A673 (cell line): ENCODE data around the gene TOP2A. TPM values are rescaled to one million over a fixed set of nuclear protein-coding genes. Genes with fewer than 3 reads are reported as not detected.
"Not testable (repeated sequence)": the region's sequence is repeated elsewhere in the genome, so short reads cannot be mapped to it uniquely, and the experiment has no call there.

Experiments used
- BruUV-seq: library from RNA; stranded (reverse); fragments of 400-500 nt; replicated peaks from 2 replicates; lab custom pipeline; 2021; lab: Mats Ljungman, UMichigan
- CTCF ChIA-PET: fragments of 300-600 bp; sonication (Branson Sonifier 250); formaldehyde crosslinking; loops from one replicate; lab custom pipeline; 2022; ENCODE audit warnings: antibody characterized with exemption; lab: Charles Lee
- POLR2A ChIA-PET: fragments of 300-600 bp; sonication (Branson Sonifier 250); formaldehyde crosslinking; loops from one replicate; lab custom pipeline; 2022; ENCODE audit warnings: antibody characterized with exemption; ENCODE audit not compliant: low non-redundant PET; lab: Charles Lee
- DNase-seq: peaks from one replicate; pipeline ENCODE4 v3.0.0-alpha.2; 2015; ENCODE audit warnings: low spot score
- H3K27ac ChIP-seq: fragments of 200-600 bp; sonication (generic); 2 replicates; pipeline ENCODE4 v1.5.1; 2016; ENCODE audit warnings: mixed run types, low read depth, mild to moderate bottlenecking, mixed read lengths, antibody characterized with exemption, low read length; ENCODE audit not compliant: poor library complexity, severe bottlenecking
- H3K27me3 ChIP-seq: fragments of 200-600 bp; sonication (generic); replicated peaks from 2 replicates; pipeline ENCODE4 v1.6.1; 2017; ENCODE audit warnings: mixed run types, low read depth, mild to moderate bottlenecking, mixed read lengths, antibody characterized with exemption, low read length; ENCODE audit not compliant: insufficient read depth, poor library complexity
- H3K36me3 ChIP-seq: fragments of 200-600 bp; sonication (generic); 2 replicates; pipeline ENCODE4 v1.6.1; 2016; ENCODE audit warnings: mixed run types, mild to moderate bottlenecking, mixed read lengths, antibody characterized with exemption, low read length; ENCODE audit not compliant: insufficient read depth, poor library complexity, severe bottlenecking
- H3K4me1 ChIP-seq: fragments of 200-600 bp; sonication (generic); 2 replicates; pipeline ENCODE4 v1.6.1; 2017; ENCODE audit warnings: mixed run types, mild to moderate bottlenecking, mixed read lengths, antibody characterized with exemption, low read length; ENCODE audit not compliant: insufficient read depth, poor library complexity, severe bottlenecking
- H3K4me3 ChIP-seq: fragments of 200-600 bp; sonication (generic); 2 replicates; pipeline ENCODE4 v1.5.1; 2016; ENCODE audit warnings: low read depth, mixed run types, mild to moderate bottlenecking, mixed read lengths, low read length; ENCODE audit not compliant: poor library complexity, severe bottlenecking
- H3K9me3 ChIP-seq: fragments of 200-600 bp; sonication (generic); 2 replicates; pipeline ENCODE4 v1.6.1; 2016; ENCODE audit warnings: mixed run types, low read depth, mild to moderate bottlenecking, mixed read lengths, antibody characterized with exemption, low read length; ENCODE audit not compliant: poor library complexity, severe bottlenecking
- CTCF ChIP-seq: fragments of 300-800, 200-600 bp; sonication (generic); conservative IDR thresholded peaks from 2 replicates; pipeline ENCODE4 v1.5.1; 2017; ENCODE audit warnings: low read depth, mild to moderate bottlenecking, antibody characterized with exemption, low read length, moderate library complexity, mixed read lengths
- EZH2 ChIP-seq: fragments of 200-600 bp; sonication (generic); IDR thresholded peaks from 2 replicates; pipeline ENCODE4 v1.6.1; 2017; ENCODE audit warnings: borderline replicate concordance, low read depth, mild to moderate bottlenecking, mixed read lengths, antibody characterized with exemption, low read length; ENCODE audit not compliant: poor library complexity, severe bottlenecking
- intact Hi-C: fragments of 100-400 bp; cut with micrococcal nuclease; formaldehyde crosslinking; loops from one replicate; pipeline ENCODE4 v1.10.0; 2022; ENCODE audit not compliant: unreplicated experiment
- total RNA-seq: library from RNA; stranded (reverse); gene quantifications from 2 replicates; pipeline ENCODE4 v1.2.3, GENCODE V29; 2021

Gene TOP2A
- total RNA-seq, 1 experiment from 2014 or later, result 188 TPM

GRCh38 chr17:40416671-40417070 is 1.0 kb downstream of the TOP2A start:
- H3K4me1 ChIP-seq, result peaks cover 16% of the 10 kb centered on the region
- ChIA-PET POLR2A (no interaction called here), CTCF (no interaction called here)
- TF ChIP-seq CTCF (no peak), EZH2 (no peak)
- no TSS peak for BruUV-seq
- H3K27ac ChIP-seq, result peak overlapping the region; percentile 86
- H3K36me3 ChIP-seq, result peaks cover 46% of the 10 kb centered on the region
- H3K9me3 ChIP-seq, result no peaks in the 10 kb centered on the region
- DNase-seq, result no peak
- peak overlapping the region; percentile 90 for H3K4me3 ChIP-seq
- no peaks in the 10 kb centered on the region for H3K27me3 ChIP-seq
- intact Hi-C loops, result loop anchor here (10.0 kb wide), 1 partner anchor 112 kb away; the partner anchor contains the start of gene RARA

GRCh38 chr17:40415390-40415789 is 2.3 kb downstream of the TOP2A start:
- intact Hi-C loops, result loop anchor here (10.0 kb wide), 1 partner anchor 111 kb away; the partner anchor contains the start of gene RARA
- CTCF ChIA-PET, result interaction anchor here (0.6 kb wide), 2 partner anchors 61 to 1164 kb away, joined by 4 to 5 read pairs; no protein-coding TSS in a partner anchor
- POLR2A ChIA-PET, result no interaction called here
- Histone ChIP-seq H3K4me1 (peaks cover 16% of the 10 kb centered on the region), H3K36me3 (peaks cover 59% of the 10 kb centered on the region), H3K4me3 (peak overlapping the region; percentile 90), H3K9me3 (no peaks in the 10 kb centered on the region), H3K27ac (no peak overlapping the region), H3K27me3 (no peaks in the 10 kb centered on the region)
- BruUV-seq, result no TSS peak
- DNase-seq, result peak; percentile 48
- peak; percentile 55 for TF ChIP-seq CTCF
- no peak for TF ChIP-seq EZH2

- POLR2A ChIA-PET, H3K4me3 ChIP-seq, H3K27ac ChIP-seq, CTCF ChIA-PET, H3K27me3 ChIP-seq, BruUV-seq, H3K9me3 ChIP-seq, DNase-seq: not testable (repeated sequence)
- Histone ChIP-seq H3K36me3 (peaks cover 68% of the 10 kb centered on the region), H3K4me1 (peaks cover 16% of the 10 kb centered on the region)
- intact Hi-C loops, result loop anchor here (10.0 kb wide), 1 partner anchor 110 kb away; the partner anchor contains the start of gene RARA
Measured at GRCh38 chr17:40414312-40414711, 3.4 kb downstream of the TOP2A start.

GRCh38 chr17:40412880-40413279 is 4.8 kb downstream of the TOP2A start:
- Histone ChIP-seq H3K4me1 (peaks cover 12% of the 10 kb centered on the region), H3K9me3 (no peaks in the 10 kb centered on the region), H3K36me3 (peaks cover 78% of the 10 kb centered on the region), H3K27me3 (no peaks in the 10 kb centered on the region), H3K4me3 (no peak overlapping the region), H3K27ac (no peak overlapping the region)
- DNase-seq, result no peak
- no peak for TF ChIP-seq EZH2
- TF ChIP-seq CTCF, result no peak
- ChIA-PET CTCF (no interaction called here), POLR2A (no interaction called here)
- BruUV-seq, result no TSS peak
- intact Hi-C loops, result loop anchor here (10.0 kb wide), 1 partner anchor 108 kb away; the partner anchor contains the start of gene RARA
